Mesodermal cell (in vitro differentiated cells): Measurements from ENCODE around the gene LILRA5. TPM values are rescaled to one million over a fixed set of nuclear protein-coding genes. Genes with fewer than 3 reads are reported as not detected.
"Not testable (repeated sequence)": the region's sequence is repeated elsewhere in the genome, so short reads cannot be mapped to it uniquely, and the experiment has no call there.

ENCODE experiments used
- H3K27ac ChIP-seq: 2 replicates; pipeline ENCODE4 v1.7.0; 2013; ENCODE audit warnings: mild to moderate bottlenecking, low read depth, low read length, moderate library complexity; ENCODE audit not compliant: severe bottlenecking
- H3K36me3 ChIP-seq: 2 replicates; pipeline ENCODE4 v1.7.1; 2013; ENCODE audit warnings: mild to moderate bottlenecking, low read length, moderate library complexity; ENCODE audit not compliant: control insufficient read depth, insufficient read depth
- H3K4me1 ChIP-seq: one replicate; pipeline ENCODE4 v1.7.1; 2013; ENCODE audit warnings: mild to moderate bottlenecking, low read length; ENCODE audit not compliant: insufficient read depth, control insufficient read depth, poor library complexity, severe bottlenecking
- H3K4me3 ChIP-seq: 2 replicates; pipeline ENCODE4 v1.7.0; 2013; ENCODE audit warnings: low read length, control low read depth, mild to moderate bottlenecking; ENCODE audit not compliant: insufficient read depth, poor library complexity, severe bottlenecking; ENCODE audit errors: extremely low read depth
- H3K9me3 ChIP-seq: 2 replicates; pipeline ENCODE4 v1.7.1; 2013; ENCODE audit warnings: mild to moderate bottlenecking, low read length, moderate library complexity; ENCODE audit not compliant: control insufficient read depth
- WGBS, 2 experiments: methylation state at CpG; one replicate each; pipeline ENCODE4 v1.1.5; 2013; ENCODE audit warnings: missing lambda C conversion rate in 2 of 2; ENCODE audit not compliant: insufficient coverage in 2 of 2; 5-methylcytosine and 5-hydroxymethylcytosine counted together
- polyA plus RNA-seq, 2 experiments: library from polyadenylated mRNA; stranded (reverse); fragments of 50-300 nt; gene quantifications; one replicate each; pipeline ENCODE4 v1.2.3, GENCODE V29; 2013

The LILRA5 gene
- polyA plus RNA-seq (2013, experiment 1 of 2), result not detected
- not detected for polyA plus RNA-seq (2013, experiment 2 of 2)

- Histone ChIP-seq H3K9me3 (no peaks in the 10 kb centered on the region), H3K36me3 (no peaks in the 10 kb centered on the region), H3K4me1 (no peaks in the 10 kb centered on the region), H3K4me3 (no peak within 1 kb of the TSS), H3K27ac (no peak within 1 kb of the TSS)
- 50 to 66% methylated on average over 10 to 12 of the region's 13 CpGs for WGBS, 2 experiments
Observed at GRCh38 chr19:54312436-54313377, at the start of gene LILRA5. Gene LILRA5 (minus strand): TSS chr19:54313166. CDS start chr19:54313019, 147 bp downstream.

GRCh38 chr19:54361680-54362422 lies 48.9 kb upstream of the LILRA5 start:
- H3K4me3 ChIP-seq, H3K9me3 ChIP-seq, H3K27ac ChIP-seq, H3K36me3 ChIP-seq, H3K4me1 ChIP-seq: not testable (repeated sequence)
- 78 to 84% methylated on average over 1 to 2 of the region's 10 CpGs for WGBS, 2 experiments

GRCh38 chr19:54359149-54359820 lies 46.3 kb upstream of the LILRA5 start:
- H3K4me3 ChIP-seq, H3K36me3 ChIP-seq, H3K27ac ChIP-seq, H3K4me1 ChIP-seq, H3K9me3 ChIP-seq: not testable (repeated sequence)
- 5 to 40% methylated on average over 2 to 6 of the region's 21 CpGs for WGBS, 2 experiments

- no peaks in the 10 kb centered on the region for H3K4me1 ChIP-seq
- no peak overlapping the region for H3K27ac ChIP-seq
- H3K36me3 ChIP-seq, result no peaks in the 10 kb centered on the region
- H3K9me3 ChIP-seq, result no peaks in the 10 kb centered on the region
- H3K4me3 ChIP-seq, result no peak overlapping the region
- 85 to 91% methylated on average over 13 to 16 of the region's 16 CpGs for WGBS, 2 experiments
Observed at GRCh38 chr19:54357381-54357780, 44.4 kb upstream of the LILRA5 start.

- whole genome bisulfite sequencing, 2 experiments, result 92 to 93% methylated on average over 4 of the region's 12 CpGs
- Histone ChIP-seq H3K27ac (no peak overlapping the region), H3K36me3 (no peaks in the 10 kb centered on the region), H3K4me3 (no peak overlapping the region), H3K9me3 (no peaks in the 10 kb centered on the region), H3K4me1 (no peaks in the 10 kb centered on the region)
Observed at GRCh38 chr19:54356444-54357056, 43.6 kb upstream of the LILRA5 start.

- no peak overlapping the region for H3K27ac ChIP-seq
- H3K4me3 ChIP-seq, result no peak overlapping the region
- no peaks in the 10 kb centered on the region for H3K36me3 ChIP-seq
- 90 to 95% methylated on average over 12 to 14 of the region's 14 CpGs for WGBS, 2 experiments
- H3K4me1 ChIP-seq, result no peaks in the 10 kb centered on the region
- H3K9me3 ChIP-seq, result no peaks in the 10 kb centered on the region
Observed at GRCh38 chr19:54355675-54356074, 42.7 kb upstream of the LILRA5 start.

- no peak overlapping the region for H3K4me3 ChIP-seq
- no peaks in the 10 kb centered on the region for H3K36me3 ChIP-seq
- no peaks in the 10 kb centered on the region for H3K9me3 ChIP-seq
- no peaks in the 10 kb centered on the region for H3K4me1 ChIP-seq
- 78 to 93% methylated on average over 3 of the region's 3 CpGs for WGBS, 2 experiments
- no peak overlapping the region for H3K27ac ChIP-seq
Observed at GRCh38 chr19:54354761-54355160, 41.8 kb upstream of the LILRA5 start.

GRCh38 chr19:54352546-54352945 lies 39.6 kb upstream of the LILRA5 start:
- no peaks in the 10 kb centered on the region for H3K9me3 ChIP-seq
- H3K27ac ChIP-seq, result no peak overlapping the region
- no peak overlapping the region for H3K4me3 ChIP-seq
- no peaks in the 10 kb centered on the region for H3K36me3 ChIP-seq
- WGBS, 2 experiments, result 38 to 64% methylated on average over 2 to 3 of the region's 3 CpGs
- H3K4me1 ChIP-seq, result no peaks in the 10 kb centered on the region

GRCh38 chr19:54352041-54352440 lies 39.1 kb upstream of the LILRA5 start:
- Histone ChIP-seq H3K27ac (no peak overlapping the region), H3K4me1 (no peaks in the 10 kb centered on the region), H3K36me3 (no peaks in the 10 kb centered on the region), H3K9me3 (no peaks in the 10 kb centered on the region), H3K4me3 (no peak overlapping the region)
- 68 to 84% methylated on average over 6 of the region's 7 CpGs for WGBS, 2 experiments

- H3K36me3 ChIP-seq, result no peaks in the 10 kb centered on the region
- no peaks in the 10 kb centered on the region for H3K4me1 ChIP-seq
- H3K27ac ChIP-seq, result no peak overlapping the region
- no peak overlapping the region for H3K4me3 ChIP-seq
- 88% methylated on average over 1 of the region's 2 CpGs; no CpG with 5 or more reads in 1 of the 2 experiments for WGBS, 2 experiments
- no peaks in the 10 kb centered on the region for H3K9me3 ChIP-seq
Observed at GRCh38 chr19:54351474-54351873, 38.5 kb upstream of the LILRA5 start.
